Lower lobe of right lung (tissue), 2 donors: ENCODE measurements around the gene RANBP9. TPM values are rescaled to one million over a fixed set of nuclear protein-coding genes. Genes with fewer than 3 reads are reported as not detected.

Experiments
- ATAC-seq, 2 donors: fragments of 200-7000 bp; cut with Tn5 transposase; one replicate each; pipeline ENCODE4 v1.9.1; 2020 to 2022; ENCODE audit warnings: mild to moderate bottlenecking in 2 of 2, moderate library complexity in 2 of 2
- DNase-seq: peaks from one replicate; pipeline ENCODE4 v3.0.0-alpha.2; 2020
- H3K27ac ChIP-seq: fragments of 200-600 bp; one replicate; pipeline ENCODE4 v1.8.0; 2022
- H3K27me3 ChIP-seq: fragments of 200-600 bp; one replicate; pipeline ENCODE4 v1.8.0; 2022; ENCODE audit warnings: low read depth
- H3K36me3 ChIP-seq: fragments of 200-600 bp; one replicate; pipeline ENCODE4 v1.8.0; 2022; ENCODE audit warnings: mild to moderate bottlenecking
- H3K4me1 ChIP-seq: fragments of 200-600 bp; one replicate; pipeline ENCODE4 v1.8.0; 2022
- H3K4me3 ChIP-seq: fragments of 200-600 bp; one replicate; pipeline ENCODE4 v1.8.0; 2022; ENCODE audit warnings: mild to moderate bottlenecking
- H3K9me3 ChIP-seq: fragments of 200-600 bp; one replicate; pipeline ENCODE4 v1.8.0; 2022
- intact Hi-C: fragments of 100-400 bp; cut with DNase I; formaldehyde crosslinking; loops from one replicate; pipeline ENCODE4 v1.11.0; 2022
- total RNA-seq: library from RNA; stranded (reverse); fragmentation: NEBNext Ultra II Directional; extraction: Animal tissue kit (Norgen Biotek cat#: 25700); gene quantifications from one replicate; pipeline ENCODE4 v1.2.1, GENCODE V29; 2021
- TF ChIP-seq, protein P1 (sequence below): fragments of 200-600 bp; IDR thresholded peaks from one replicate; pipeline ENCODE4 v1.8.0; 2022; ENCODE audit warnings: antibody characterized with exemption, mild to moderate bottlenecking
- donor health status: DM: no; HTN: yes; CAD: no; lungs with severe emphysema.

RANBP9 gene
- total RNA-seq, 1 donor from 2014 or later: 37.0 TPM

DNA sequence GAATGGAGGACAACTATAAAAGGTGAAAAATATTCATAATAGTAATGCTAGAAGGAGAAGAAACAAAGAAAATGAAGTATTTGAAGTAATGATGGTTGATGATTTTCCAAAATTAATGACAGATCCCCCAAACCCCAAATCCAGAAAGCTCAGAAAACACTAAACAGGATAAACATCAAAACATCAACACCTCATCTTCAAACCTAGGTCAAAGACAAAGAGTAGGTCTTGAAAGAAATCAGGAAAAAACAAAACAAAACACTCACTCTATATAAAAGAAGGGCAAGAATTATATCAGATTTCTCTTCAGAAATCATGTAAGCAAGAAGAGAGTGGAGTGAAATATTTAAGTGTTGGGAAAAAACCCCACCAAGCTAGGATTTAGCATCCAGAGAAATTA, 38.7 kb downstream of the RANBP9 start:
- peaks cover 11% of the 10 kb centered on the region for H3K9me3 ChIP-seq
- no peaks in the 10 kb centered on the region for H3K27me3 ChIP-seq
- no peaks in the 10 kb centered on the region for H3K36me3 ChIP-seq
- TF ChIP-seq, protein P1, sequence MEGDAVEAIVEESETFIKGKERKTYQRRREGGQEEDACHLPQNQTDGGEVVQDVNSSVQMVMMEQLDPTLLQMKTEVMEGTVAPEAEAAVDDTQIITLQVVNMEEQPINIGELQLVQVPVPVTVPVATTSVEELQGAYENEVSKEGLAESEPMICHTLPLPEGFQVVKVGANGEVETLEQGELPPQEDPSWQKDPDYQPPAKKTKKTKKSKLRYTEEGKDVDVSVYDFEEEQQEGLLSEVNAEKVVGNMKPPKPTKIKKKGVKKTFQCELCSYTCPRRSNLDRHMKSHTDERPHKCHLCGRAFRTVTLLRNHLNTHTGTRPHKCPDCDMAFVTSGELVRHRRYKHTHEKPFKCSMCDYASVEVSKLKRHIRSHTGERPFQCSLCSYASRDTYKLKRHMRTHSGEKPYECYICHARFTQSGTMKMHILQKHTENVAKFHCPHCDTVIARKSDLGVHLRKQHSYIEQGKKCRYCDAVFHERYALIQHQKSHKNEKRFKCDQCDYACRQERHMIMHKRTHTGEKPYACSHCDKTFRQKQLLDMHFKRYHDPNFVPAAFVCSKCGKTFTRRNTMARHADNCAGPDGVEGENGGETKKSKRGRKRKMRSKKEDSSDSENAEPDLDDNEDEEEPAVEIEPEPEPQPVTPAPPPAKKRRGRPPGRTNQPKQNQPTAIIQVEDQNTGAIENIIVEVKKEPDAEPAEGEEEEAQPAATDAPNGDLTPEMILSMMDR: no peak
- intact Hi-C loops: no loop called here
- peaks cover 25% of the 10 kb centered on the region for H3K4me1 ChIP-seq
- H3K4me3 ChIP-seq: no peak overlapping the region
- no peak overlapping the region for H3K27ac ChIP-seq
- DNase-seq (no peak), ATAC-seq (no peak)

DNA sequence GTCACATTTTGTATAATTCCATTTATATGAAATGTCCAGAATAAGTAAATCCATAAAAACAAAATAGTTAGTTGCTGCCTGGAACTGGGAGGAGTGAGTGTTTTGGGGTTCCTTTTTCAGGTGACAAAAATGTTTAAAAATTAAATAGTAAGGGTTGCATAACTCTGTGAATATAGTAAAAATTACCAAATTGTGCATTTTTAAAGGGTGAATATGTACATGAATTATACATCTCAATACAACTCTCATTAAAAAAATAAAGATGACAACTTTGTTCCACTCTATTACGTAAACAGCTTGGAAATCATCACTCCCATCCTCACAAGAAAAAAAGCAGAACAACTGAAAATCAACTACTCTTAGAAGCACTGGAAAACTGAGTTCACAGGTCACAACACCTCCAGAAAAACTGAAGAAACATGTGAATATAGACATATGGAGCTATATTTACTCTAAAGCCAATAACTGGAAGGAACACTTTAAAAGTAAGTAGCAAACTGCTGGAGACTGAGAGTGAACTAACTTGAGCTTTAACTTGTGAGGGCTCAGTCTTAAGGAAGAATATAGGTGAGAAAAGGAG, 40.0 kb downstream of the RANBP9 start:
- H3K4me3 ChIP-seq: no peak overlapping the region
- H3K27ac ChIP-seq: no peak overlapping the region
- no peaks in the 10 kb centered on the region for H3K27me3 ChIP-seq
- intact Hi-C loops: no loop called here
- ATAC-seq (no peak), DNase-seq (no peak)
- peaks cover 4% of the 10 kb centered on the region for H3K9me3 ChIP-seq
- H3K4me1 ChIP-seq: peaks cover 34% of the 10 kb centered on the region
- H3K36me3 ChIP-seq: no peaks in the 10 kb centered on the region
- TF ChIP-seq, protein P1: no peak

DNA sequence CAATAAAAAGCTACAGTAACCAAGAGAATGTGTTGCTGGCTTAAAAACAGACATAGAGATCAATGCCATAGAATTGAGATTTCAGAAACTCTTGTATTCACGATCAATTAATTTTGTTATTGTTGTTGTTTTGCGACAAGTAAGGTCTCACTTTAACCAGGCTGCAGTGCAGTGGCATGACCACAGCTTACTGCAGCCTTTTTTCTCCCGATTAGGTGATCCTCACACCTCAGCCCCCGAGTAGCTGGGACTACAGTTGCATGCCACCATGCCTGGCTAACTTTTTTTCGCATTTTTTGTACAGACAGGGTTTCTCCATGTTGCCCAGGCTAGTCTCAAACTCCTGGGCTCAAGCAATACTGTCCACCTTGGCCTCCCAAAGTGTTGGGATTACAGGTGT, 42.2 kb downstream of the RANBP9 start:
- no peaks in the 10 kb centered on the region for H3K9me3 ChIP-seq
- H3K27ac ChIP-seq: no peak overlapping the region
- H3K4me3 ChIP-seq: no peak overlapping the region
- TF ChIP-seq, protein P1: no peak
- peaks cover 35% of the 10 kb centered on the region for H3K4me1 ChIP-seq
- no peak for DNase-seq
- no peak for ATAC-seq
- H3K27me3 ChIP-seq: no peaks in the 10 kb centered on the region
- H3K36me3 ChIP-seq: no peaks in the 10 kb centered on the region
- intact Hi-C loops: no loop called here

DNA sequence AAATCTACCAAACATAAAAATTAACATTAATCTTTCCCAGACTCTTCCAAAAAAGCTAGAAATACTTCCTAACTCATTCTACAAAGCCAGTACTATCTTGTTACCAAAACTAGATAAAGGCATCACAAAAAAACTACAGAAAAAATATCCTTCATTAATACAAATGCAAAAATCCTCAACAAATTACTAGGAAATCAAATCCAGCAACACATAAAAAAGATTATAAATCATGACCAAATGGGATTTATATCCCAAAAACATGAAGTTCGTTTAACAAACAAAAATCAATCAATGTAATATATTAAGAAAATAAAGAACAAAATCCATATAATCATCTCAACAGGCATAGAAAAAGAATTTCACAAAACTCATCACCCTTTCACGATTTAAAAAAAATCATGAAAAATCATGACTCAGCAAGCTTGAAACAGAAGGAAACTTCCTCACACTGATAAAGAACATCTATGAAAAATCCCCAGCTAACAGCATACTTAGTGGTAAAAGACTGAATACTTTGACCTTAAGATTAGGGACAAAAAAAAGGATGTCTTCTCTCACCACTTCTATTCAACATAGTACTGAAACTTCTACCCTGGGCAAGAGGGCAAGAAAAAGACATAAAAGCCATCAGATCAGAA, 43.2 kb downstream of the RANBP9 start:
- Histone ChIP-seq H3K4me3 (no peak overlapping the region), H3K27ac (no peak overlapping the region), H3K9me3 (no peaks in the 10 kb centered on the region), H3K27me3 (no peaks in the 10 kb centered on the region), H3K36me3 (no peaks in the 10 kb centered on the region), H3K4me1 (peaks cover 40% of the 10 kb centered on the region)
- TF ChIP-seq, protein P1: no peak
- ATAC-seq (no peak), DNase-seq (no peak)
- intact Hi-C loops: no loop called here

DNA sequence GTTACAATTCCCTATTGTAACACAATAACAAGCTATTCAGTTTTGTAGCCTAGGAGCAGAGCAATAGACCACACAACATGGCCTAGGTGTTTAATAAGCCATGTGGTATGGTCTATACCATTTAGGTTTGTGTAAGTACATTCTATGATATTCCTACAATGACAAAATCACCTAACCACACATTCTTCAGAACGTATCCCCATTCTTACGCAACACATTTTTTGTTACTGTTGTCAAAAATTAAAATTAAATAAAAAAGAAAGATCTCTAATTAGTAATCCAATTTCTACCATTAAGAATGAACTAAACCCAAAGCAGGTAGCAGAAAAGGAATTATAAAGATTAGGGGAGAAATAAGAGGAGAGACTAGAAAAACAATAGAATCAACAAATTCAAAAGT, 44.0 kb downstream of the RANBP9 start:
- intact Hi-C loops: no loop called here
- H3K9me3 ChIP-seq: no peaks in the 10 kb centered on the region
- no peaks in the 10 kb centered on the region for H3K27me3 ChIP-seq
- peaks cover 34% of the 10 kb centered on the region for H3K4me1 ChIP-seq
- H3K4me3 ChIP-seq: no peak overlapping the region
- no peak overlapping the region for H3K27ac ChIP-seq
- TF ChIP-seq, protein P1: no peak
- DNase-seq: no peak
- no peaks in the 10 kb centered on the region for H3K36me3 ChIP-seq
- no peak for ATAC-seq
